Lung (tissue), 16 donors: Measurements from ENCODE around the gene POLR1E. TPM values are rescaled to one million over a fixed set of nuclear protein-coding genes. Genes with fewer than 3 reads are reported as not detected.

ENCODE experiments used
- ATAC-seq: fragments of 200-7000 bp; cut with Tn5 transposase; one replicate; pipeline ENCODE4 v1.9.1; 2020; ENCODE audit warnings: moderate number of reproducible peaks; ENCODE audit not compliant: insufficient read depth, low FRiP score
- DNase-seq, 3 donors: peaks; one replicate each; pipeline ENCODE4 v3.0.0-alpha.2; 2013 to 2017
- H3K27ac ChIP-seq, 2 donors: one replicate each; pipeline ENCODE4 v1.5.1; 2013; ENCODE audit warnings: mild to moderate bottlenecking in 2 of 2, moderate library complexity in 2 of 2, control low read depth in 1 of 2, inconsistent platforms in 1 of 2, low read depth in 1 of 2, low read length in 1 of 2
- H3K27me3 ChIP-seq, 3 donors: one replicate each; pipeline ENCODE4 v1.5.1; 2013; ENCODE audit warnings: low read length in 2 of 3; ENCODE audit not compliant: control insufficient read depth in 3 of 3, insufficient read depth in 3 of 3
- H3K36me3 ChIP-seq, 4 donors: one replicate each; pipeline ENCODE4 v1.5.1; 2013; ENCODE audit warnings: low read length in 4 of 4, mild to moderate bottlenecking in 1 of 4, moderate library complexity in 1 of 4; ENCODE audit not compliant: control insufficient read depth in 4 of 4, insufficient read depth in 4 of 4
- H3K4me1 ChIP-seq, 5 donors: one replicate each; pipeline ENCODE4 v1.5.1; 2013; ENCODE audit warnings: low read length in 5 of 5, mild to moderate bottlenecking in 2 of 5, moderate library complexity in 1 of 5; ENCODE audit not compliant: control insufficient read depth in 5 of 5, insufficient read depth in 5 of 5
- H3K4me3 ChIP-seq: one replicate; pipeline ENCODE4 v1.5.1; 2013; ENCODE audit warnings: mild to moderate bottlenecking, control low read depth, moderate library complexity
- H3K9ac ChIP-seq, 2 donors: one replicate each; pipeline ENCODE4 v1.5.1; 2013; ENCODE audit warnings: low read length in 2 of 2, control low read depth in 1 of 2; ENCODE audit not compliant: insufficient read depth in 1 of 2
- H3K9me3 ChIP-seq, 4 donors: one replicate each; pipeline ENCODE4 v1.5.1; 2013; ENCODE audit warnings: low read length in 3 of 4, mild to moderate bottlenecking in 1 of 4, moderate library complexity in 1 of 4; ENCODE audit not compliant: control insufficient read depth in 4 of 4, insufficient read depth in 3 of 4
- WGBS, 2 donors: extraction: QIAGEN DNeasy Blood & Tissue Kit; methylation state at CpG; one replicate each; pipeline ENCODE4 v1.1.7; 2013; 5-methylcytosine and 5-hydroxymethylcytosine counted together
- long read RNA-seq, 5 donors: transcript quantifications; one replicate each; lab custom pipeline, GENCODE V29; 2026
- polyA plus RNA-seq, 2 donors: library from polyadenylated mRNA; stranded (reverse); fragments of 200-250 nt; gene quantifications; one replicate each; pipeline ENCODE4 v1.2.1, GENCODE V29; 2013
- total RNA-seq, 2 donors: library from RNA; depleted of rRNA in 1 of 2; stranded (reverse); fragments of >200 nt in 1 of 2; gene quantifications; one replicate each; pipeline ENCODE4 v1.2.1, GENCODE V29; 2014 to 2021
- TF ChIP-seq, protein P1 (sequence below): IDR thresholded peaks from 2 replicates; pipeline ENCODE4 v1.5.1; 2012; ENCODE audit warnings: mild to moderate bottlenecking; ENCODE audit errors: control extremely low read depth, extremely low read depth
- donor health status: control.
- donor health status: control.
- donor health status: Bipolar disorder and iron deficiency.
- donor health status: healthy.
- donor health status: DM: yes; HTN: yes; CAD: no.

The POLR1E gene
- total RNA-seq, result 10 to 100 TPM; 18.0 to 19.9 TPM
- polyA plus RNA-seq, result 10 to 100 TPM; 14.1 to 18.3 TPM
- long read RNA-seq, donor 1, transcript POLR1E-202 (12 exons, 1,868 nt), result major isoform, 9 of 10 reads
- long read RNA-seq, donor 1, partial matches to known transcripts, result 0 of 10 reads
- long read RNA-seq, donor 1, other reads (novel, unspliced or antisense), result 0 of 10 reads
- long read RNA-seq, donor 2, result 0 reads
- long read RNA-seq, donor 3, transcript POLR1E-202 (12 exons, 1,868 nt), result major isoform, 5 of 5 reads
- long read RNA-seq, donor 3, partial matches to known transcripts, result 0 of 5 reads
- long read RNA-seq, donor 3, other reads (novel, unspliced or antisense), result 0 of 5 reads
- long read RNA-seq, donor 4, partial matches to known transcripts, result 0 of 1 reads
- long read RNA-seq, donor 4, other reads (novel, unspliced or antisense), result 0 of 1 reads
- long read RNA-seq, donor 5, transcript POLR1E-202 (12 exons, 1,868 nt), result major isoform, 6 of 13 reads
- long read RNA-seq, donor 5, partial matches to known transcripts, result 6 of 13 reads
- long read RNA-seq, donor 5, other reads (novel, unspliced or antisense), result 0 of 13 reads

DNA sequence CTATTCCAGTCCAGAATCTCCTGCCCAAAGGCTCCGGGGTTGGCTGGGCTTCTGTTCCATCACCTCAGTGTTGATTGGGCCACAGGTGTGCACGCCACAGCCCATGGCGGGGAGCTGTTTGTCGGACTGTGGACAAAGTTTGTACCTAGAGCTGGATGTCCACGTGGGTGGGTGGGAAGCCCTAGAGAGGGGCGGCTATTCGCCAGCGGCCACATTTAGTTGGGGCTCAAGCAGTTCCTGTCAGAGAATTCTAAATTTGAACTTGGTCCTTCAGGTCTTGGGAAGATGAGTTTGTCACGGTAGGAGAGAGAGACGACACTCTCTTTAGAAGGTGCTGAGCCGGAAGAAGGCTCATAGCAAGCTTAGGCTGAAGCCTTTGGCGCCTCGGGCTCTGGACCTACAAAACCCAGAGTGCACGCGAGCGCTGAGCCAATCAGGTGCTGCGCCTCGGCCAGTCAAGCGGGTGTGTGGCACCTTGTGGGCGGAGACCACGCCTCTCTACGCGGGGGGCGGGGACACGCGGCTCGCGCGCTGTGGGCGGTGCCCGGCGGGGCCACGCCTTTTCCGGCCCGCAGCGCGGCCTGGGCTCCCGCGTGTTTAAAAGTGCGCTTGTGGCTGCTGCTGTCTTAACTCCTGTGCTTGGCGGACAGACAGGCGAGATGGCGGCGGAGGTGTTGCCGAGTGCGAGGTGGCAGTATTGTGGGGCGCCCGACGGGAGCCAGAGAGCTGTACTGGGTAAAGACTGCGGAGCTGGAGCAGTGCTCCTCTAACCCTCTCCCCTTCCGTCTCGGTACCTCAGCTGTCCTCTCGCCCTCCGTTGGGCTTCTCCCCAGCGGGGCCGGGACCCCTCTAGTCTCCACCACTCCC is at the start of gene POLR1E:
POLR1E (plus strand) TSS at position 560 of the 867 bp plus-strand sequence; CDS start at position 660, 100 bp downstream.
- 4 to 5% methylated on average over 35 to 56 of the region's 56 CpGs for WGBS, 2 donors
- peak within 1 kb of the TSS; percentile 37 to 66 for H3K27ac ChIP-seq
- peak within 1 kb of the TSS; percentile 68 for H3K4me3 ChIP-seq
- ATAC-seq, result peak; percentile 98
- TF ChIP-seq, protein P1, sequence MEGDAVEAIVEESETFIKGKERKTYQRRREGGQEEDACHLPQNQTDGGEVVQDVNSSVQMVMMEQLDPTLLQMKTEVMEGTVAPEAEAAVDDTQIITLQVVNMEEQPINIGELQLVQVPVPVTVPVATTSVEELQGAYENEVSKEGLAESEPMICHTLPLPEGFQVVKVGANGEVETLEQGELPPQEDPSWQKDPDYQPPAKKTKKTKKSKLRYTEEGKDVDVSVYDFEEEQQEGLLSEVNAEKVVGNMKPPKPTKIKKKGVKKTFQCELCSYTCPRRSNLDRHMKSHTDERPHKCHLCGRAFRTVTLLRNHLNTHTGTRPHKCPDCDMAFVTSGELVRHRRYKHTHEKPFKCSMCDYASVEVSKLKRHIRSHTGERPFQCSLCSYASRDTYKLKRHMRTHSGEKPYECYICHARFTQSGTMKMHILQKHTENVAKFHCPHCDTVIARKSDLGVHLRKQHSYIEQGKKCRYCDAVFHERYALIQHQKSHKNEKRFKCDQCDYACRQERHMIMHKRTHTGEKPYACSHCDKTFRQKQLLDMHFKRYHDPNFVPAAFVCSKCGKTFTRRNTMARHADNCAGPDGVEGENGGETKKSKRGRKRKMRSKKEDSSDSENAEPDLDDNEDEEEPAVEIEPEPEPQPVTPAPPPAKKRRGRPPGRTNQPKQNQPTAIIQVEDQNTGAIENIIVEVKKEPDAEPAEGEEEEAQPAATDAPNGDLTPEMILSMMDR, result no peak
- no peaks in the 10 kb centered on the region for H3K27me3 ChIP-seq
- H3K9ac ChIP-seq, result peak within 1 kb of the TSS; percentile 47 to 67
- H3K4me1 ChIP-seq, result peaks cover 0 to 24% (median 7%) of the 10 kb centered on the region in 5 donors
- peaks cover 6 to 13% (median 8%) of the 10 kb centered on the region in 4 donors for H3K36me3 ChIP-seq
- DNase-seq, result peak; percentile 89 to 92 (median 92)
- H3K9me3 ChIP-seq, result no peaks in the 10 kb centered on the region

GRCh38 chr9:37436540-37436939 is 49.2 kb upstream of the POLR1E start:
- H3K27me3 ChIP-seq, result no peaks in the 10 kb centered on the region
- H3K27ac ChIP-seq, result no peak overlapping the region
- no peaks in the 10 kb centered on the region for H3K9me3 ChIP-seq
- ATAC-seq, result no peak
- 94 to 99% methylated on average over 5 of the region's 5 CpGs for WGBS, 2 donors
- no peak overlapping the region for H3K4me3 ChIP-seq
- H3K4me1 ChIP-seq, result peaks cover 0 to 8% (median 1%) of the 10 kb centered on the region in 5 donors
- TF ChIP-seq, protein P1, result no peak
- peaks cover 35 to 57% (median 51%) of the 10 kb centered on the region in 4 donors for H3K36me3 ChIP-seq
- no peak for DNase-seq
- no peak overlapping the region for H3K9ac ChIP-seq

DNA sequence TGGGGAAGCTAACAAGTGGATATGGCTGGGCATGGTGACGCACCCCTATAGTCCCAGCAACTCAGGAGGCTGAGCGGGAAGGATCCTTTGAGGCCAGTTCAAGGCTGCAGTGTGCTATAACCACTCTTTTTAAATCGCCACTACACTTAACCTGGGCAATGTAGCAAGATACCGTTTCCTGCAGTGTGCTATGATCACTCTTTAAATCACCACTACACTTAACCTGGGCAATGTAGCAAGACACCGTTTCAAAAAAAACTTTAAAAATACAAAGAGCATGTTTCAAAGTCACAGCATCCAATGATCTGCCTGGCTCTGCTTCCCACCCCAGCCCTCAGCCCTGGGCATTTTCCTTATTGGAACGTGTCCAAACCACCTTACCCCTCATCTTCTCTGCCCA is 48.7 kb upstream of the POLR1E start:
- Histone ChIP-seq H3K4me1 (peaks cover 0 to 8% (median 1%) of the 10 kb centered on the region in 5 donors), H3K9me3 (no peaks in the 10 kb centered on the region), H3K36me3 (peaks cover 33 to 59% (median 50%) of the 10 kb centered on the region in 4 donors), H3K9ac (no peak overlapping the region), H3K27me3 (no peaks in the 10 kb centered on the region), H3K4me3 (no peak overlapping the region), H3K27ac (no peak overlapping the region)
- ATAC-seq, result no peak
- TF ChIP-seq, protein P1, result no peak
- WGBS, 2 donors, result 95 to 96% methylated on average over 6 of the region's 6 CpGs
- DNase-seq, result no peak
